Measurements from ENCODE around the gene FPGT.
"Not testable (repeated sequence)": the region's sequence is repeated elsewhere in the genome, so short reads cannot be mapped to it uniquely, and the experiment has no call there.

FPGT gene

GRCh38 chr1:74247881-74248528 is 50.0 kb downstream of the FPGT start:
- DNase-seq (ENCODE audit: low read depth), result no peak
- TF ChIP-seq CTCF (conservative IDR thresholded peaks at IDR 0.05; ENCODE audit: control insufficient read depth, insufficient read depth, low read depth, low read length), result no peak
- H3K4me3 ChIP-seq (ENCODE audit: control insufficient read depth, low read depth, low read length), result no peak overlapping the region

GRCh38 chr1:74253243-74253824 is 55.3 kb downstream of the FPGT start:
- DNase-seq (ENCODE audit: low read depth); H3K4me3 ChIP-seq (ENCODE audit: control insufficient read depth, low read depth, low read length): not testable (repeated sequence)
